ENCODE results near the gene KRTAP13-2. TPM values are rescaled to one million over a fixed set of nuclear protein-coding genes. Genes with fewer than 3 reads are reported as not detected.

The KRTAP13-2 gene
- total and polyA plus RNA-seq, 2 donors (not counting 1 experiment from before 2014, with no cell fraction given) = not detected

- no peak overlapping the region for H3K4me3 ChIP-seq (ENCODE audit: control extremely low read depth in 1 of 5, extremely low read depth in 1 of 5, insufficient read depth in 1 of 5, low read depth in 2 of 5, low read length in 4 of 5)
- no peak overlapping the region for H3K9ac ChIP-seq (ENCODE audit: low read length)
- Mint-ChIP-seq H3K4me1 (no peaks in the 10 kb centered on the region), H3K9me3 (ENCODE audit: insufficient read depth) (no peaks in the 10 kb centered on the region), H3K27me3 (no peaks in the 10 kb centered on the region), H3K27ac (no peak overlapping the region), H3K4me3 (no peak overlapping the region)
- TF ChIP-seq, protein P1, sequence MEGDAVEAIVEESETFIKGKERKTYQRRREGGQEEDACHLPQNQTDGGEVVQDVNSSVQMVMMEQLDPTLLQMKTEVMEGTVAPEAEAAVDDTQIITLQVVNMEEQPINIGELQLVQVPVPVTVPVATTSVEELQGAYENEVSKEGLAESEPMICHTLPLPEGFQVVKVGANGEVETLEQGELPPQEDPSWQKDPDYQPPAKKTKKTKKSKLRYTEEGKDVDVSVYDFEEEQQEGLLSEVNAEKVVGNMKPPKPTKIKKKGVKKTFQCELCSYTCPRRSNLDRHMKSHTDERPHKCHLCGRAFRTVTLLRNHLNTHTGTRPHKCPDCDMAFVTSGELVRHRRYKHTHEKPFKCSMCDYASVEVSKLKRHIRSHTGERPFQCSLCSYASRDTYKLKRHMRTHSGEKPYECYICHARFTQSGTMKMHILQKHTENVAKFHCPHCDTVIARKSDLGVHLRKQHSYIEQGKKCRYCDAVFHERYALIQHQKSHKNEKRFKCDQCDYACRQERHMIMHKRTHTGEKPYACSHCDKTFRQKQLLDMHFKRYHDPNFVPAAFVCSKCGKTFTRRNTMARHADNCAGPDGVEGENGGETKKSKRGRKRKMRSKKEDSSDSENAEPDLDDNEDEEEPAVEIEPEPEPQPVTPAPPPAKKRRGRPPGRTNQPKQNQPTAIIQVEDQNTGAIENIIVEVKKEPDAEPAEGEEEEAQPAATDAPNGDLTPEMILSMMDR (IDR thresholded peaks at IDR 0.05) = no peak
- TF ChIP-seq EZH2 (IDR thresholded peaks at IDR 0.05; ENCODE audit: borderline replicate concordance, insufficient read depth, low read depth, low read length, poor library complexity, severe bottlenecking) = no peak
- DNase-seq (no peak), ATAC-seq (ENCODE audit: low read depth) (no peak)
- H3K4me1 ChIP-seq (ENCODE audit: control insufficient read depth in 2 of 2, insufficient read depth in 2 of 2, low read length in 2 of 2) = no peaks in the 10 kb centered on the region
- intact Hi-C loops (cut with micrococcal nuclease) = no loop called here
- H3K36me3 ChIP-seq (replicated peaks in 1 of 2; ENCODE audit: control extremely low read depth in 1 of 2, control insufficient read depth in 1 of 2, extremely low read depth in 1 of 2, insufficient read depth in 2 of 2, low read length in 1 of 2) = no peaks in the 10 kb centered on the region
- POLR2A ChIA-PET = no interaction called here
- CTCF ChIA-PET = no interaction called here
- no peaks in the 10 kb centered on the region for H3K27me3 ChIP-seq (replicated peaks in 1 of 4; ENCODE audit: control extremely low read depth in 1 of 4, control insufficient read depth in 3 of 4, insufficient read depth in 4 of 4, low read length in 3 of 4)
- no peaks in the 10 kb centered on the region for H4K20me1 ChIP-seq (ENCODE audit: control insufficient read depth, insufficient read depth, low read length, poor library complexity, severe bottlenecking)
- H3K27ac ChIP-seq (ENCODE audit: low read length in 2 of 2) = no peak overlapping the region
- no peak overlapping the region for H3K4me2 ChIP-seq (replicated peaks; ENCODE audit: low read depth, low read length, poor library complexity, severe bottlenecking)
- H3K79me2 ChIP-seq (ENCODE audit: control insufficient read depth, insufficient read depth, low read length) = no peaks in the 10 kb centered on the region
- no peak overlapping the region for H2AFZ ChIP-seq (ENCODE audit: insufficient read depth, low read depth, low read length, poor library complexity, severe bottlenecking)
- H3K9me3 ChIP-seq (ENCODE audit: control extremely low read depth in 1 of 3, control insufficient read depth in 2 of 3, insufficient read depth in 1 of 3, low read length in 2 of 3) = no peaks in the 10 kb centered on the region
Measured at GRCh38 chr21:30337772-30338171, 34.3 kb downstream of the KRTAP13-2 start.

DNA sequence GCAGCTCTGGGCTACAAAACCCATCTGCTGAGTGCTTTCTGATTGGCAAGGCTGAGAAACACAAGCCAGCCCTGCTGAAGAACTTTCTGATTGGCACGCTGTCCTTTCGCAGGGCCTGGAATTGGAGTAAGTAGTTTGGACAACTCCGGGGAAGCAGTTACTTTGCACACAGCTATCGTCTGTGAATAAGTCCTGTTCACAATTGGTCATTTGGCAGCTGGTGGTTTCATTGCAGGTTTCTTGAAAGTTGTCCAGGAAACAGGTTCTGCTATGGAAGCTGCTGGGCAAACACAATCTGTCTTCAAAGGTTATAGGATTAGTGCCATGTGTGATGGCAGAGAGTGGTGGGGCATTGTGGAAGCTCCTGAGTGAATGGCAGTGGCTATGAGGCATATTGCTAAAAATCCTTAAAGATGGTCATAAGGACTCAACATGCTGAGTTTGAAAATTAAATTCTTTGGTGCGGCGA lies 34.8 kb downstream of the KRTAP13-2 start, which contains the start of gene KRTAP27-1:
TSS of gene KRTAP27-1 (minus strand) at position 419 of the 469 bp plus-strand sequence. CDS start at position 393, 26 bp downstream.
- no peak within 1 kb of the TSS for H3K4me3 ChIP-seq (ENCODE audit: control extremely low read depth in 1 of 5, extremely low read depth in 1 of 5, insufficient read depth in 1 of 5, low read depth in 2 of 5, low read length in 4 of 5)
- no peak within 1 kb of the TSS for H3K9ac ChIP-seq (ENCODE audit: low read length)
- H4K20me1 ChIP-seq (ENCODE audit: control insufficient read depth, insufficient read depth, low read length, poor library complexity, severe bottlenecking) = no peaks in the 10 kb centered on the region
- Mint-ChIP-seq H3K9me3 (ENCODE audit: insufficient read depth) (no peaks in the 10 kb centered on the region), H3K27me3 (no peaks in the 10 kb centered on the region), H3K27ac (no peak within 1 kb of the TSS), H3K4me1 (no peaks in the 10 kb centered on the region), H3K4me3 (no peak within 1 kb of the TSS)
- POLR2A ChIA-PET = no interaction called here
- H2AFZ ChIP-seq (ENCODE audit: insufficient read depth, low read depth, low read length, poor library complexity, severe bottlenecking) = no peak within 1 kb of the TSS
- ATAC-seq (ENCODE audit: low read depth) = no peak
- no peak within 1 kb of the TSS for H3K27ac ChIP-seq (ENCODE audit: low read length in 2 of 2)
- 100% methylated on average over 4 of the region's 6 CpGs for WGBS (ENCODE audit: insufficient coverage)
- no peaks in the 10 kb centered on the region for H3K36me3 ChIP-seq (replicated peaks in 1 of 2; ENCODE audit: control extremely low read depth in 1 of 2, control insufficient read depth in 1 of 2, extremely low read depth in 1 of 2, insufficient read depth in 2 of 2, low read length in 1 of 2)
- no peak within 1 kb of the TSS for H3K4me2 ChIP-seq (replicated peaks; ENCODE audit: low read depth, low read length, poor library complexity, severe bottlenecking)
- DNase-seq = no peak
- no peaks in the 10 kb centered on the region for H3K27me3 ChIP-seq (replicated peaks in 1 of 4; ENCODE audit: control extremely low read depth in 1 of 4, control insufficient read depth in 3 of 4, insufficient read depth in 4 of 4, low read length in 3 of 4)
- TF ChIP-seq, protein P1 (IDR thresholded peaks at IDR 0.05) = no peak
- TF ChIP-seq EZH2 (IDR thresholded peaks at IDR 0.05; ENCODE audit: borderline replicate concordance, insufficient read depth, low read depth, low read length, poor library complexity, severe bottlenecking) = no peak
- H3K9me3 ChIP-seq (ENCODE audit: control extremely low read depth in 1 of 3, control insufficient read depth in 2 of 3, insufficient read depth in 1 of 3, low read length in 2 of 3) = no peaks in the 10 kb centered on the region
- CTCF ChIA-PET = no interaction called here
- intact Hi-C loops (cut with micrococcal nuclease) = no loop called here
- no peaks in the 10 kb centered on the region for H3K4me1 ChIP-seq (ENCODE audit: control insufficient read depth in 2 of 2, insufficient read depth in 2 of 2, low read length in 2 of 2)
- H3K79me2 ChIP-seq (ENCODE audit: control insufficient read depth, insufficient read depth, low read length) = no peaks in the 10 kb centered on the region

Measured in B cell (primary cell).